Gastroesophageal sphincter (tissue), 3 donors: ENCODE results near the gene LYRM1.

Experiments used
- CTCF ChIP-seq, 4 experiments: fragments of 200-600 bp in 2 of 4; fragments of 450-650 bp in 2 of 4; sonication (generic) in 1 of 4; IDR thresholded peaks; one replicate each; pipeline ENCODE4 v1.5.1; 2017 to 2019; ENCODE audit warnings: antibody characterized with exemption in 4 of 4, mild to moderate bottlenecking in 2 of 4, moderate library complexity in 2 of 4
- POLR2AphosphoS5 ChIP-seq: sonication (generic); formaldehyde crosslinking; IDR thresholded peaks from one replicate; pipeline ENCODE4 v1.6.1; 2017; ENCODE audit warnings: antibody characterized with exemption

- no peak for TF ChIP-seq POLR2AphosphoS5
- TF ChIP-seq CTCF (IDR thresholded peaks at IDR 0.05): no peak
These were observed 40.2 kb upstream of the LYRM1 start for GRCh38 chr16:20860361-20860760.
